HUDEP-2 (cell line): ENCODE results near the gene RAD51B.
"Not testable (repeated sequence)": the region's sequence is repeated elsewhere in the genome, so short reads cannot be mapped to it uniquely, and the experiment has no call there.

Experiments
- DNase-seq, 76 experiments: peaks; one replicate each; lab custom pipeline; 2025; ENCODE audit not compliant: unreplicated experiment in 76 of 76; lab: John Stamatoyannopoulos, UW

RAD51B gene

GRCh38 chr14:68693926-68694325, 874.3 kb downstream of the RAD51B start:
- DNase-seq, result no peak

DNA sequence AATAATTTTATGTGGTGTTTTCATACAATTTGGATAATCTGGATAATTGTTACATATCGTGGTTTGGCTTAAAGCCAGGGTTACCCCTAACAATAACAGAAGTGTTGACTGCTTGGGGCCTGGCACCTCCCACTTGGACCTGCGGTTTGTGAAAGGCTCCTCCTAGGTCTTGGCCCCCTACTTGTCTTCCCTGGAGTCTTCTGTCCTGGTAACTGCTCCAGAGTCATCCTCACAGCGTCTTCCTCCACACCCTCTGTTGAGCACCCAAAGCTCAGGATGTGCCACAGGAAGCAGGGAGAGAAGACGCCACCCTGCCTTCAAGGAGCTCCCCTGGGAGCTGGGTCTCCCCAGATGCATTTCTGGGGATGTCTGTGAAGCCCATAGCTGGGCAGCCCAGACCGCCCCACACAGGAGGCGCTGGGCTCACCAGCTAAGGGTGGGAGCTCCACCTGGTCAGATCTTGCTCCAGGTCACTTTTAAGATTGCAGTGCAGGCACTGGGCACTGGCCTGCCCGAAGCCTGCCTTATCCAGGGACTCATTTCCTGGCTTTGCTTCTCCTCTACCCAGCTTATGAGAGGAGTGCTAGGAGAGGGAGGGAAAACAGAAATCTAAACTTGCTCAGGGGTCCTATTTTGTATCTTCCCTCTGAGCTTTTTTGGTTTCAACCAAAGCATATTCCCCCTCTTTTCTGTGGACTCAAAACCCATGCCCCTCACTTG, 875.1 kb downstream of the RAD51B start:
- no peak for DNase-seq

DNA sequence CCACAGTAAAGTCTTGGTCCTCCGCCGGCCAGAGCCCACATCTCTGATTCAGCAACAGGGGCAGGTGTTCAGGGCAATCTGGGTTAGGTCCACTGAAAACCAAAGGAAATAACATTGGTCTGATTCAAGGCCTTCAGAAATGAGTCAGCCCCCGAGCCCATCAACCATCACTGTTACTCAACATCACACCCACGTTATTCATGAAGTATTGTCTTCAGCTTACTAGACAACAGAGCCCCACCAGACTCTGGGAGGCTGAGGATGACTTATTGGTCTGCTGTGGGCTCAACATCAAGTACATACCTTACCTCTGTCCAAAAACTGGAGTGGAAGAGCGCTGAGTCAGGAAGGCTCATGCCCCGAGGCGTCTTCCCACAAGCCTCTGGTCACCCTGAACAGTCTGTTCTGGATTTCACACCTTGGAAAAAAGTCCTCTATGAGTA, 875.8 kb downstream of the RAD51B start:
- no peak for DNase-seq

GRCh38 chr14:68695856-68696255, 876.3 kb downstream of the RAD51B start:
- DNase-seq, result no peak

DNA sequence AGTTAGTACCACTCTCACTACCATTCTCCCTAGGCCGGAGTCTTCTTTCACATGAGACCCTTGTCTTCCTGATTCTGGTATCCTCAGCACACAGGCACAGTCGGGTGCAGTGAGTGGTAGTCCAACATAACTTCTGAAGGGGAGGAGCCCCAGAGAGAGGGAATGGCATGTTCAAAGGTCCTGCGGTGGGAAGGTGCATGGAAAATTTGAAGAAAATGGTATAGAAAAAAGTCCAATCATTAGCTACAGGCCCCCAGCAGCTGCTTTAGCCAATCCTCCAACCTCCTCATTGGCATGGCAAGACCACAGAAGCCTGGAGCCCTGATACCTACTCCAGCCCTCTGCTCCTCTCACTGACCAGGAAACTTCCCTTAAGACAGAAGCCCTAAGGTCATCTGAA, 876.7 kb downstream of the RAD51B start:
- no peak for DNase-seq

DNA sequence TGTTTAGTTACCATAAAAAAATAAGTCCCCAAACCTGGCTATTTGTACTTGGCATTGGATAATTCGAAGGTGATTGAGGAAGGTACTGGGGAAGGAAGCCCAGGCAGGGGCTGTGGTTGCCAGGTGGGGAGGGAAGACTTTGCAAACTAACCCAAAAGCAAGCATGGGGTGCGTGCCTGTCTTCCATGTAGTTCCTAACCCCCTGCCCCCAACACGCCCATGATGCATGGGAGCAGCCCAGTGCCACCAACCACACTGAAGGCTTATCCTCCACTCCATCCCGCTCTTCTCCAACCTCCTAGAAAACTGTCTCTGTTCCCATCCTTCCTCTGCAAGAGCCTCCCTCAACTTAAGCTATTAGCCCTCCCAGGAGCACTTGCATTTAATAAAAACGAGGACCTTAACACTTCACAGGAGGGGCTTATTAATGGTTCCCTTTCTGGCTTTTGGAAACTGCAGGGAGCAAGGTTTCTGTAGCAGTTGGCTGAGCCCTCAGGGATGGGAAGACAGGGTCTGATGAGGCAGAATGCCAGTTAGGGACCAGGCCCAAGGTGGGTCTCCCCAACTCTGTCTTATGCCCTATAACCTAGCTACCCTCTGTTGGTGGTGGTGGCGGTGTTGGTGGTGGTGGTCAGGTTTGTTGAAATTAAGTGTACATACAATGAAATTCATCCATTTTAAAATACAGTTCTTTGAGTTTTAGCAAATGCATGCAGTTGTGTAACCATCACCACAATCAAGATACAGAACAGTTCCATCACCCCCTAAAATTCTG, 877.3 kb downstream of the RAD51B start:
- DNase-seq, result no peak

GRCh38 chr14:68698773-68699172, 879.2 kb downstream of the RAD51B start:
- DNase-seq, result not testable (repeated sequence)

GRCh38 chr14:68701001-68701741, 881.6 kb downstream of the RAD51B start:
- no peak for DNase-seq

GRCh38 chr14:68702135-68702534, 882.6 kb downstream of the RAD51B start:
- DNase-seq, result no peak

GRCh38 chr14:68702578-68702977, 883.0 kb downstream of the RAD51B start:
- DNase-seq, result no peak

GRCh38 chr14:68703093-68703492, 883.5 kb downstream of the RAD51B start:
- no peak for DNase-seq

DNA sequence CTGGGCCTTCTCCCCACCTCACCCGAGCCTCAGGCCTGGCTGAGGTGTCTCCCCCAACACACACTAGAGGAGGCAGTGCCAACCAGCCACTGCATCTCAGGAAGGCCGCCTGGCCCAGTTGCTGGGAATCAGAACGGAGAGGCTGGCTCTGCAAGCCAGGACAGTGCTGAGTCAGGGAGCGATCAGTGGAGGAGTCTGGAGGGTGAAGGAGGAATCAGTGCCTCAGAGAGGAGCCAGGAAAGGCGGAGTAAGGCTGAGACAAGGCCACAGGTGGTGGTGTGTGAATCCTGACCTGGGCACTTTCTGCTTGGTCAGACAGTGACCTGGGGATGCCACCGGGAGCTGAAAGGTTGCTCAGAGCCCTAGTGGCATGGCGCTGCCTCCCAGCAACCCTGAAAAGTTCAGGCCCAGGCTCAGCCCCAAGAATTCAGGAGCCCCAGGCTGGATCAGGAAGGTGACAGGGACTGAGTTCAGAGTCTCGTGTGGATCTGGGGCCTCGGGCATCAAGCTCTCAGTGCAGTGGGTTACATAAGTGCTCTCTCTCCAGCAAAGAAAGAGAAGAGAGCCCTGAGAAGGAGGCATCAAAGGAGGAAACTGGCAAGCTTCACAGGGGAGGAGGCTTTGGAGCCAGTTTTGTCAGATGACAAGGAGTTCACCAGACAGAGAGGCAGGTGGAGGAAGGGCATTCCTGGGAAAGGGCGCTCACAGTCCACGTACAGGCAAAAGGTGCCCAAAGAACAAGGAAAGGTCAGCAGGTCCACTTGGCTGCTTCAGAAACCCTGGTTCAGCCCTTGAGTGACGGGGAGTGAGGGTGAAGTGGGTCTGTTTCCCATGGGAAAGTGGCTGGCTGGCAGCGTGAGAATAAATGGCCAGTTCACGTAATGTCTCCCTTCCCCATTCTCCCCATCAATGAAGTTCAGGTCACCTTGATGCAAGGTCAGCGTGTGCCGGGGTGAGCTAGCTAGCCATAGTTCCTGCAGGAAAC, 885.4 kb downstream of the RAD51B start:
- no peak for DNase-seq

- no peak for DNase-seq
These were observed 886.2 kb downstream of the RAD51B start for GRCh38 chr14:68705741-68706283.

DNA sequence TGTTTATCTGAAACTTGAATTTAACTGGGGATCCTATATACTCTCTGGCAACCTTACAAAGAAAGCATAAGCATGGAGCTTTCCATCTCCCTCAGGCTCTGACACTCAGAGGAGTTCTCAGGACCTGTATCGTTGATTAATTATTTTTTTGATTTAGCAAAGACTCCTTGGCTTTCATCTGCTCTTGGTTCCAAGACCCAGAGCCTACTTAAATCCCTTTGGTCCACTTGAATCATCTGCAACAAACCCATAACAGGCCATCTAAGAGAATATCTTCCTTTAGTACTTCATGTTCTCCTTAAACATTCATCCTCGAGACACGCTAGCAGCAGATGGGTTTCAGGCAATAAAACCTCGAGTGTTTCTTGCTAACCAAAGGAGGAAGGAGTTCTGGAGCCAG, 887.9 kb downstream of the RAD51B start:
- no peak for DNase-seq

- DNase-seq, result no peak
These were observed 888.8 kb downstream of the RAD51B start for GRCh38 chr14:68708343-68708742.

DNA sequence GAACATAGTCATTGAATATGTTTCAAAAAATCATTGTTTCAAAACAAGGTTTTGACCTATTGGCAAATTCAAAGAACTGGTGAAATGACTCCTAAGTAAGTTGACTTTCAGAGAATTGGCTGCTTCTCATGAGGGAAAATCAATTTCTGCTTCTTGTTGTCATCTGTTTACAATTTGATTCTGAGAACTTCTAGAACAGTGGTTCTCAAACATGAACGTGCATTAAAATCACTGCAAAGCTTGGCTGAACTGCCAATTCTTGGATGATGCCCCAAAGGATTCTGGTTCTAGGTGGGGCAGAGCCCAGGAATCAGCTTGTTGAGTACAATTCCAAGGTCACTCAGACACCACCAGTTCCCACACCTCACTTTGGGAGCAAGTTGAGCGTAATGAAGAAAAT, 889.4 kb downstream of the RAD51B start:
- no peak for DNase-seq

DNA sequence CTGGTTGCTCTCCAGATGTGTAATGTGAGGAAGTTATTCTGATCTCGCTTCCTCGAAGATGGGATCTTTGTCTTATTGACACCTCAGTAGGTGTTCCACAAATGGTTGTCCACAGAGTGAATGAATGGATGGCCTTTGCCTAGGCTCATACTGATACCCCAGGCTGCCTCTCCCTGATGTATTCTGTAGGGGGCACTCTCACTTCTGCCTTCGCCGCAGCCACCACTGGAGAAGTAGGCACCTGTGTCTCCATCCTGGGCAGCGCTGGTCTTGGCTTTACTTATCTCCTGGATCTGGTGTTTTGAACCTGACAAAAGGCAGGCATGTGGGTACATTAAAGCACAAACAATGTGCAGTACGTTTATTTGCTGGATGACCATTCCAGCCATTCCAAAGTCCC, 891.2 kb downstream of the RAD51B start:
- DNase-seq, result peak in 1 of 76 experiments; percentile 6

DNA sequence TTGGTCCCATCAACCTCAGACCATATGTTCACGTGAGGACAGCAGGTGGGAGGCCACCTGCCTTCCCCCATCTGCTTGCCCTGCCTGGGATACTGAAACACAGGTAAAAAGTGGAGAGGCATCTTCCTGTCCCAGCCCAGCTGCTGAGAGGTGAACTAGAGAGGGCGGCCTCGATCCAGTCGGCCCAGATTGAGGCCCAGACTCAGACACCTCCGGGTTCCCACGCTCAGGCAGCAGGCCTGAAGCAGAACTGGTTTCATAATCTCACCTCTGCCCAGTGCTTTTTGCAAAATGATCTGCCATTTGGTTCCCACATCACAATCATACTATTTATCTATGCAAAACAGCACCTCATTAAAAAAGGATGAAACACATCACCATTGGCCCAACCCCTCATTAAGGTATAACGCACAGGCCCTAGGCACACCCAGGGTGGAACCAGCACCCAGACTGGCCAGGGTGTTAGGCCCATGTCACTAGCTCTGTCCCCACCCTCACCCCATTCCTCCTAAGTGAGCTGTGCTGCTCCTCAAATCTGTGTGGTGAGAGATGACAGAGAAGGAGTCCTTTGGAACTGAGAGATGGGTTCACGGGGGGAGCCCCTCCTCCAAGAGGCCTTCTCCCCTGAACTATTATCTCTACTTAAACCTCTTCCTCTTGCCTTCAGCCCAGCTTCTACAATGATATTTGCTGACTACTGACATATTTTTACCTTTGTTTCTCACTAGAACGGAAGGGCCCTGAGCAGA, 892.2 kb downstream of the RAD51B start:
- no peak for DNase-seq

DNA sequence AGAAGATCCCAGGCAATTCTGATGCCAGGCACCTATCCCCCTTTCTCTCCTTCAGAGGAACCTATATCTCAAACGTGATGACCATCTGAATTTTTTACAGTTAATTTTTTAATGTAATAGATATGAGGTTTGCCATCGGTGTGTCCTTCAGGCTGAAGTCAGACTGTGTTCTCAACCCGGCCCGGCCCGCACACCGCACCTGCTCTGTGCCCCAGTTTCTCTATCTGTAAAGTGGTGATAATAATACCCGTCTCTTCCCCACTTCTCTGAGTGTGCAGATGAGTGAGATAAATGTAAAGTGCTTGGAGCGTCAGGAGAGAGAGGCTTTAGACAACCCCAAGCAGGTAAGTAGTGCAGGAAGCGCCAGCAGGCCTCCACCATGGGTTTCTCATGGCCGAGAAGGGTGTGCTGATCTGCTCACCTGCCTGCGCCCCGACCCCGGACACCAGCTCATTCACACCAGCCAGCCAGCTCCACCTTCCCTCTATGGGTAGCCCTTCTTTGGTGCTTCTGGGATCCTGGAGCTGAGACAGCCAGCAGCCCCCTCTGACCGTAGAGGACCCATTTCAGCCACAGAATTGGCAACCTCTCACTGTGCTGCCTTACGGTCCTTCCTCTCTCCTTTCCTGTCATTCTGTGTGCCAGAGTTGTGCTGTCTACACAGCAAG, 893.3 kb downstream of the RAD51B start:
- DNase-seq, result no peak
